Measurements from ENCODE around the gene PLXDC2. TPM values are rescaled to one million over a fixed set of nuclear protein-coding genes. Genes with fewer than 3 reads are reported as not detected.

PLXDC2 gene
- total and polyA plus RNA-seq, 2 donors (not counting 1 experiment from before 2014, with no cell fraction given), result 0.07 TPM

DNA sequence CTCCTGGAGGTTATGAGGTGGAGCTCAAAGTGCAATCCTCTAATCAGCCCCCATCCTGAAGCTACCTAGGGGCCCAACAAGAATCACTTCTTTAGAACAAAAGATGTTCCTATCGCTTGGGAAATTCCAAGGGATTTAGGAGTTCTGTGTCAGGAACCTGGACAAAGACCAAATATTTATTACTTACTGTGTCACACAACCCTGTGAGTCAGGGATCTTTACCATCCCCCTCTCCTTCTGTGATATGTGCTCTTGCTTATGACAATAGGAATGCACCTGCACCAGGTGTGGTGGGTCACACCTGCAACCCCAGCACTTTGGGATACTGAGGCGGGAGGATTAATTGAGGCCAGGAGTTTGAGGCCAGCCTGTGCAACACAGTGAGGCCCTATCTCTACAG, 485.8 kb downstream of the PLXDC2 start:
- Histone ChIP-seq H3K27me3 (replicated peaks in 1 of 4; ENCODE audit: control extremely low read depth in 1 of 4, control insufficient read depth in 3 of 4, insufficient read depth in 4 of 4, low read length in 3 of 4) (no peaks in the 10 kb centered on the region), H2AFZ (ENCODE audit: insufficient read depth, low read depth, low read length, poor library complexity, severe bottlenecking) (no peak overlapping the region), H3K4me2 (replicated peaks; ENCODE audit: low read depth, low read length, poor library complexity, severe bottlenecking) (no peak overlapping the region), H3K9me3 (ENCODE audit: control extremely low read depth in 1 of 3, control insufficient read depth in 2 of 3, insufficient read depth in 1 of 3, low read length in 2 of 3) (peaks cover 0 to 6% (median 4%) of the 10 kb centered on the region in 3 donors), H3K36me3 (replicated peaks in 1 of 2; ENCODE audit: control extremely low read depth in 1 of 2, control insufficient read depth in 1 of 2, extremely low read depth in 1 of 2, insufficient read depth in 2 of 2, low read length in 1 of 2) (no peaks in the 10 kb centered on the region), H3K79me2 (ENCODE audit: control insufficient read depth, insufficient read depth, low read length) (no peaks in the 10 kb centered on the region), H3K4me1 (ENCODE audit: control insufficient read depth in 2 of 2, insufficient read depth in 2 of 2, low read length in 2 of 2) (no peaks in the 10 kb centered on the region), H3K9ac (ENCODE audit: low read length) (no peak overlapping the region), H4K20me1 (ENCODE audit: control insufficient read depth, insufficient read depth, low read length, poor library complexity, severe bottlenecking) (no peaks in the 10 kb centered on the region), H3K4me3 (ENCODE audit: control extremely low read depth in 1 of 5, extremely low read depth in 1 of 5, insufficient read depth in 1 of 5, low read depth in 2 of 5, low read length in 4 of 5) (no peak overlapping the region), H3K27ac (ENCODE audit: low read length in 2 of 2) (no peak overlapping the region)
- no peak for TF ChIP-seq EZH2 (IDR thresholded peaks at IDR 0.05; ENCODE audit: borderline replicate concordance, insufficient read depth, low read depth, low read length, poor library complexity, severe bottlenecking)
- TF ChIP-seq CTCF (IDR thresholded peaks at IDR 0.05), result no peak
- no peak for DNase-seq
- Mint-ChIP-seq H3K4me3 (no peak overlapping the region), H3K4me1 (no peaks in the 10 kb centered on the region), H3K9me3 (ENCODE audit: insufficient read depth) (peaks cover 11% of the 10 kb centered on the region), H3K27ac (no peak overlapping the region), H3K27me3 (no peaks in the 10 kb centered on the region)
- ChIA-PET POLR2A (no interaction called here), CTCF (no interaction called here)
- ATAC-seq (ENCODE audit: low read depth), result no peak
- intact Hi-C loops (cut with micrococcal nuclease), result no loop called here
- 100% methylated on average over 1 of the region's 2 CpGs for whole genome bisulfite sequencing (ENCODE audit: insufficient coverage)

DNA sequence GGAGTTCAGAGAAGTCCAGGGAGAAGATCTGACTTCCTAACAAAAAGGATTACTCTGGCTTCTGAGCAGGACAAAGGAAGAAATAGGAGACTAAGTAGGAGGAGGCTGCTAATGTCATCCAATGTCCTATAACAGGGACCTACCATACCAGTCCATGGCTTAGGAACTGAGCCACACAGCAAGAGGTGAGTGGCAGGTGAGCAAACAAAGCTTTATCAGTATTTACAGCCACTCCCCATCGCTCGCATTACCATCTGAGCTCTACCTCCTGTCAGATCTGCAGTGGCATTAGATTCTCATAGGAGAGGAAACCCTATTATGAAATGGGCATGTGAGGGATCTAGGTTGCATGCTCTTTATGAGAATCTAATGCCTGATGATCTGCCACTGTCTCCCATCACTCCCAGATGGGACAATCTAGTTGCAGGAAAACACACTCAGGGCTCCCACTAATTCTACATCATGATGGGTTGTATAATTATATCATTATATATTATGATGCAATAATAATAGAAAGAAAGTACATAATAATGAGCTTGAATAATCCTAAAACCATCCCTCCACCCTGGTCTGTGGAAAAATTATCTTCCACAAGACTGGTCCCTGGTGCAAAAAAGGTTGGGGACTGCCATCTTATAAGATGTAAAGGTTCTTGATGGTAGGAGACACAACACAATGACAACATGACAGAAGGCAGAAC, 487.4 kb downstream of the PLXDC2 start:
- intact Hi-C loops (cut with micrococcal nuclease), result no loop called here
- H3K27ac Mint-ChIP-seq, result no peak overlapping the region
- TF ChIP-seq EZH2 (IDR thresholded peaks at IDR 0.05; ENCODE audit: borderline replicate concordance, insufficient read depth, low read depth, low read length, poor library complexity, severe bottlenecking), result no peak
- no peak for TF ChIP-seq CTCF (IDR thresholded peaks at IDR 0.05)
- H3K4me3 Mint-ChIP-seq, result no peak overlapping the region
- ChIA-PET POLR2A (no interaction called here), CTCF (no interaction called here)
- no peaks in the 10 kb centered on the region for H3K4me1 Mint-ChIP-seq
- Histone ChIP-seq H3K79me2 (ENCODE audit: control insufficient read depth, insufficient read depth, low read length) (no peaks in the 10 kb centered on the region), H4K20me1 (ENCODE audit: control insufficient read depth, insufficient read depth, low read length, poor library complexity, severe bottlenecking) (no peaks in the 10 kb centered on the region), H3K9me3 (ENCODE audit: control extremely low read depth in 1 of 3, control insufficient read depth in 2 of 3, insufficient read depth in 1 of 3, low read length in 2 of 3) (peaks cover 0 to 6% (median 4%) of the 10 kb centered on the region in 3 donors), H3K4me2 (replicated peaks; ENCODE audit: low read depth, low read length, poor library complexity, severe bottlenecking) (no peak overlapping the region), H3K4me1 (ENCODE audit: control insufficient read depth in 2 of 2, insufficient read depth in 2 of 2, low read length in 2 of 2) (no peaks in the 10 kb centered on the region), H3K27ac (ENCODE audit: low read length in 2 of 2) (no peak overlapping the region), H3K27me3 (replicated peaks in 1 of 4; ENCODE audit: control extremely low read depth in 1 of 4, control insufficient read depth in 3 of 4, insufficient read depth in 4 of 4, low read length in 3 of 4) (no peaks in the 10 kb centered on the region), H3K36me3 (replicated peaks in 1 of 2; ENCODE audit: control extremely low read depth in 1 of 2, control insufficient read depth in 1 of 2, extremely low read depth in 1 of 2, insufficient read depth in 2 of 2, low read length in 1 of 2) (no peaks in the 10 kb centered on the region), H3K9ac (ENCODE audit: low read length) (no peak overlapping the region), H2AFZ (ENCODE audit: insufficient read depth, low read depth, low read length, poor library complexity, severe bottlenecking) (no peak overlapping the region), H3K4me3 (ENCODE audit: control extremely low read depth in 1 of 5, extremely low read depth in 1 of 5, insufficient read depth in 1 of 5, low read depth in 2 of 5, low read length in 4 of 5) (no peak overlapping the region)
- ATAC-seq (ENCODE audit: low read depth), result no peak
- no peaks in the 10 kb centered on the region for H3K27me3 Mint-ChIP-seq
- no CpG with 5 or more reads among the region's 2 CpGs for WGBS (ENCODE audit: insufficient coverage)
- no peak for DNase-seq
- H3K9me3 Mint-ChIP-seq (ENCODE audit: insufficient read depth), result peaks cover 9% of the 10 kb centered on the region

All from B cell (primary cell).